Smooth muscle cell (in vitro differentiated cells): ENCODE results near the gene RACGAP1. TPM values are rescaled to one million over a fixed set of nuclear protein-coding genes. Genes with fewer than 3 reads are reported as not detected.
A peak's percentile ranks its signal among the peaks of the same experiment; 100 is the strongest.

Experiments
- DNase-seq: peaks from one replicate; lab custom pipeline; 2025; ENCODE audit not compliant: unreplicated experiment; lab: John Stamatoyannopoulos, UW
- H2AFZ ChIP-seq: fragments of 200-600 bp; sonication (generic); 2 replicates; pipeline ENCODE4 v1.6.0; 2016; ENCODE audit warnings: antibody characterized with exemption, low read depth, mild to moderate bottlenecking
- H3F3A ChIP-seq: fragments of 200-600 bp; sonication (generic); 2 replicates; pipeline ENCODE4 v1.6.0; 2017; ENCODE audit warnings: antibody characterized with exemption, low read depth
- H3K27ac ChIP-seq: fragments of 200-600 bp; sonication (generic); 2 replicates; pipeline ENCODE4 v1.5.1; 2016; ENCODE audit warnings: low read depth, mild to moderate bottlenecking
- H3K27me3 ChIP-seq: fragments of 200-600 bp; sonication (generic); 2 replicates; pipeline ENCODE4 v1.6.1; 2016; ENCODE audit warnings: low read depth, mild to moderate bottlenecking
- H3K36me3 ChIP-seq: fragments of 200-600 bp; sonication (generic); 2 replicates; pipeline ENCODE4 v1.5.1; 2016; ENCODE audit warnings: low read depth
- H3K4me1 ChIP-seq: fragments of 200-600 bp; sonication (generic); 2 replicates; pipeline ENCODE4 v1.5.1; 2016; ENCODE audit warnings: low read depth
- H3K4me2 ChIP-seq: fragments of 200-600 bp; sonication (generic); 2 replicates; pipeline ENCODE4 v1.6.0; 2016; ENCODE audit warnings: mild to moderate bottlenecking
- H3K4me3 ChIP-seq: fragments of 200-600 bp; sonication (generic); 2 replicates; pipeline ENCODE4 v1.5.1; 2016; ENCODE audit warnings: mild to moderate bottlenecking
- H3K79me2 ChIP-seq: fragments of 200-600 bp; sonication (generic); 2 replicates; pipeline ENCODE4 v1.6.0; 2016; ENCODE audit warnings: low read depth, mild to moderate bottlenecking
- H3K9ac ChIP-seq: fragments of 200-600 bp; sonication (generic); 2 replicates; pipeline ENCODE4 v1.6.0; 2016; ENCODE audit warnings: low read depth
- H3K9me3 ChIP-seq: fragments of 200-600 bp; sonication (generic); replicated peaks from 2 replicates; pipeline ENCODE4 v1.5.1; 2016; ENCODE audit warnings: low read depth
- H4K20me1 ChIP-seq: fragments of 200-600 bp; sonication (generic); 2 replicates; pipeline ENCODE4 v1.6.0; 2016; ENCODE audit warnings: low read depth
- CTCF ChIP-seq: fragments of 200-600 bp; sonication (generic); IDR thresholded peaks from 2 replicates; pipeline ENCODE4 v1.5.1; 2017; ENCODE audit warnings: borderline replicate concordance, mild to moderate bottlenecking, antibody characterized with exemption; ENCODE audit not compliant: insufficient read depth, poor library complexity, severe bottlenecking
- WGBS: methylation state at CpG from one replicate; pipeline ENCODE4 v1.1.7; 2016; ENCODE audit warnings: low lambda C conversion rate; 5-methylcytosine and 5-hydroxymethylcytosine counted together
- polyA plus RNA-seq: library from polyadenylated mRNA; unstranded; fragments of >200 nt; fragmentation: Nextera tagmentation; extraction: Ambion mirVana; gene quantifications from 2 replicates; pipeline ENCODE4 v1.2.1, GENCODE V29; 2016
- total RNA-seq: library from RNA; depleted of rRNA; stranded (reverse); fragments of >200 nt; gene quantifications from 2 replicates; pipeline ENCODE4 v1.2.3, GENCODE V29; 2014

The RACGAP1 gene
- total and polyA plus RNA-seq, 2 experiments from 2014 or later: 13.7 to 52.3 TPM

DNA sequence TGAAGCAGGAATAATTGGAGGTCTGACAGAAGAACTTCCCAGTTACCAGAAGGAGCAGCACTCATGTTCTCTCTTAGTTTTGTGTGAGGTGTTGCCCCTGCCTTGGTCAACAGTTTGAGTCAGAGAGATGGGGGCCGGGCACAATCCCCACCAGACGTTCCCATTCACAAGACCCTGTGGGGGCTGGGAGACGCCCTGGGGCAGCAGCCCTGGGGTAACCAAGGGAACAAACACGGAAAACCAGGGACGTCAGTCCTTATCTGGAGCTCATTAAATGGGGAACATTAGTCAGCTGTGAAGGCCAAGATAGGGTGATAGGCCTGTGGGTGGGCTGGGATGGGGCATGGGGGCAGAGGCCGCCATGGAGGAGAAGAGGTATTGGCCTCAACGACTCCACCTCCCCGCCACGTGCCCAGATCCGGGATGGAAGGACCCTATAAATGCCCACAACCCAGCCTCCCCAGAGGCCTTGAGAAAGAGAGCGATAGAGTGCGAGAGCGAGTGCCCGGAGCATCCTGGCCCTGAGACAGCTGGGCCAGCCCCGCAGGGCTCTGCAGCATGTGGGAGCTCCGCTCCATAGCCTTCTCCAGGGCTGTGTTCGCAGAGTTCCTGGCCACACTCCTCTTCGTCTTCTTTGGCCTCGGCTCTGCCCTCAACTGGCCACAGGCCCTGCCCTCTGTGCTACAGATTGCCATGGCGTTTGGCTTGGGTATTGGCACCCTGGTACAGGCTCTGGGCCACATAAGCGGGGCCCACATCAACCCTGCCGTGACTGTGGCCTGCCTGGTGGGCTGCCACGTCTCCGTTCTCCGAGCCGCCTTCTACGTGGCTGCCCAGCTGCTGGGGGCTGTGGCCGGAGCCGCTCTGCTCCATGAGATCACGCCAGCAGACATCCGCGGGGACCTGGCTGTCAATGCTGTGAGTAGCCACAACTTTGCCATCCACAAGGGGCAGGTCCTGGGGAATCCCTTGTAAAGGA lies 74.7 kb downstream of the RACGAP1 start, which contains the start of gene AQP2:
AQP2 (plus strand) TSS at position 465 of the 979 bp plus-strand sequence; CDS start at position 559, 94 bp downstream.
- no peak within 1 kb of the TSS for H3K9ac ChIP-seq
- peak; percentile 28 for DNase-seq
- H3K9me3 ChIP-seq: no peaks in the 10 kb centered on the region
- H3K27me3 ChIP-seq: peaks cover 22% of the 10 kb centered on the region
- no peaks in the 10 kb centered on the region for H3K79me2 ChIP-seq
- no peak within 1 kb of the TSS for H3K4me3 ChIP-seq
- TF ChIP-seq CTCF: no peak
- no peak within 1 kb of the TSS for H2AFZ ChIP-seq
- H3F3A ChIP-seq: no peaks in the 10 kb centered on the region
- WGBS: 75% methylated on average over 30 of the region's 32 CpGs
- H4K20me1 ChIP-seq: no peaks in the 10 kb centered on the region
- H3K4me1 ChIP-seq: no peaks in the 10 kb centered on the region
- no peaks in the 10 kb centered on the region for H3K36me3 ChIP-seq
- H3K27ac ChIP-seq: no peak within 1 kb of the TSS
- H3K4me2 ChIP-seq: no peak within 1 kb of the TSS

DNA sequence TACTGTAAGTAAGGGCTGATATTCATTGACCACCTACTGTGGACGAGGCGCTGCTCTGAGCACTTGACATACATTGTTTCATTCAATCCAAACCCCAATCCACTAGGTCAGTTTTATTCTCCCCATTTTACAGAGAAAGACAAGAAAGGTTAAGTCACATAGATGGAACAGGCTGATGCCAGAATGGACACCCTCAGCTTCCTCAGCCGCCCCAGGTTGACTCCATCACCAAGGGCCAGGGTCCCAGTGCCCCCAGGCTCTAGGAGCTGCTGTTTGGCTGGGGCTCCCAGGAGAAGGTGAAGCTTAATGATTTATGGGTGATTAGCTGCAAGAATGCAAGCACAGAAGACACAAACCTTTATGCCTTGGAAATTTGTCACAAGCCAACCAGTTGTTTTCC lies 75.4 kb downstream of the RACGAP1 start:
- Histone ChIP-seq H3K9me3 (no peaks in the 10 kb centered on the region), H3K4me2 (no peak overlapping the region), H3K4me1 (peaks cover 4% of the 10 kb centered on the region), H3F3A (no peaks in the 10 kb centered on the region), H4K20me1 (no peaks in the 10 kb centered on the region), H3K27me3 (peaks cover 15% of the 10 kb centered on the region), H3K36me3 (no peaks in the 10 kb centered on the region), H3K9ac (no peak overlapping the region), H3K27ac (no peak overlapping the region), H2AFZ (no peak overlapping the region), H3K4me3 (no peak overlapping the region), H3K79me2 (no peaks in the 10 kb centered on the region)
- no peak for DNase-seq
- TF ChIP-seq CTCF: no peak
- 96% methylated on average over 3 of the region's 3 CpGs for WGBS

GRCh38 chr12:49948866-49949845 lies 76.1 kb downstream of the RACGAP1 start:
- no peak for TF ChIP-seq CTCF
- Histone ChIP-seq H3K27me3 (peaks cover 8% of the 10 kb centered on the region), H3K9ac (no peak overlapping the region), H3F3A (no peaks in the 10 kb centered on the region), H3K4me3 (no peak overlapping the region), H3K27ac (no peak overlapping the region), H3K36me3 (no peaks in the 10 kb centered on the region), H2AFZ (no peak overlapping the region), H3K4me1 (peaks cover 4% of the 10 kb centered on the region), H3K79me2 (no peaks in the 10 kb centered on the region), H3K9me3 (no peaks in the 10 kb centered on the region), H3K4me2 (no peak overlapping the region), H4K20me1 (no peaks in the 10 kb centered on the region)
- 81% methylated on average over 13 of the region's 13 CpGs for WGBS
- DNase-seq: no peak
